GM12801 (cell line): ENCODE results near the gene ALG9.

Source experiments
- TF ChIP-seq, protein P1 (sequence below): IDR thresholded peaks from one replicate; pipeline ENCODE4 v1.5.1; 2011; ENCODE audit warnings: control low read depth; ENCODE audit not compliant: insufficient read length; ENCODE audit errors: extremely low read depth

Gene ALG9, protein sequence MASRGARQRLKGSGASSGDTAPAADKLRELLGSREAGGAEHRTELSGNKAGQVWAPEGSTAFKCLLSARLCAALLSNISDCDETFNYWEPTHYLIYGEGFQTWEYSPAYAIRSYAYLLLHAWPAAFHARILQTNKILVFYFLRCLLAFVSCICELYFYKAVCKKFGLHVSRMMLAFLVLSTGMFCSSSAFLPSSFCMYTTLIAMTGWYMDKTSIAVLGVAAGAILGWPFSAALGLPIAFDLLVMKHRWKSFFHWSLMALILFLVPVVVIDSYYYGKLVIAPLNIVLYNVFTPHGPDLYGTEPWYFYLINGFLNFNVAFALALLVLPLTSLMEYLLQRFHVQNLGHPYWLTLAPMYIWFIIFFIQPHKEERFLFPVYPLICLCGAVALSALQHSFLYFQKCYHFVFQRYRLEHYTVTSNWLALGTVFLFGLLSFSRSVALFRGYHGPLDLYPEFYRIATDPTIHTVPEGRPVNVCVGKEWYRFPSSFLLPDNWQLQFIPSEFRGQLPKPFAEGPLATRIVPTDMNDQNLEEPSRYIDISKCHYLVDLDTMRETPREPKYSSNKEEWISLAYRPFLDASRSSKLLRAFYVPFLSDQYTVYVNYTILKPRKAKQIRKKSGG

DNA sequence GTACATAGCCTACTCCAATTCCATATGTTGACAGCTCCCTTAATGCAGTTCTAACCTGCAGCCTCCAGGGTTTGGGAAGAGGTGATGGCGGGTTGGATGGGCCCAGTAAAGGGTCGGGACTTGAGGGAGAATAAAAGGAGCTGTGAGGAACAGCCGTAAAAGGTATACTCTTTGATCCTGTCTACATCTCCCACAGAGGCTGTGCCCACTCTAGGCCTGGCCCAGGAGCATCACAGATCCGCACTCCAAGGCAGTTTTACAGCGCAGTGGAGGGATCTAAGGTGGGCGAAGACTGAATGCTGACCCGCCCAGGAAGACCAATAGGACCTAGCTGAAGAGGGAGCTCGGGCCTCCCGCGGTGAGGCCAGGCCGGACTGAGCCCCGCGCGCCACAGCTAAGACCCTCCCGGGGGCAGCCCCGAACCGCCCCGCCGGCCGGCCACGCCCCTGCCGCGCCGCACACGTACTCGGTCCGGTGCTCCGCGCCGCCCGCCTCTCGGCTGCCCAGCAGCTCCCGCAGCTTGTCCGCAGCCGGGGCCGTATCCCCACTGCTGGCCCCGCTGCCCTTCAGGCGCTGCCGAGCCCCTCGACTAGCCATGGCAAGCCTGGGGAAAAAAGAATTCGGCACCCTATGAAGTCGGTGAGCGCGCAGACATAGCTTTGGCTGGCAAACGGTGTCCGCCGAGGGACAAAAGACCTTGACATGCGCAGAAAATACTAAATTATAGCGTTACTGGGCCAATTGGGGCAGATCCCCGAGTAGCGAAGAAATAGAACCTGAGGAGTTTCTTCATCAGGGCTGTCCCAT, at the start of gene ALG9:
ALG9 (minus strand) TSS at position 696 of the 807 bp plus-strand sequence; CDS start at position 597, 99 bp downstream.
- TF ChIP-seq, protein P1, sequence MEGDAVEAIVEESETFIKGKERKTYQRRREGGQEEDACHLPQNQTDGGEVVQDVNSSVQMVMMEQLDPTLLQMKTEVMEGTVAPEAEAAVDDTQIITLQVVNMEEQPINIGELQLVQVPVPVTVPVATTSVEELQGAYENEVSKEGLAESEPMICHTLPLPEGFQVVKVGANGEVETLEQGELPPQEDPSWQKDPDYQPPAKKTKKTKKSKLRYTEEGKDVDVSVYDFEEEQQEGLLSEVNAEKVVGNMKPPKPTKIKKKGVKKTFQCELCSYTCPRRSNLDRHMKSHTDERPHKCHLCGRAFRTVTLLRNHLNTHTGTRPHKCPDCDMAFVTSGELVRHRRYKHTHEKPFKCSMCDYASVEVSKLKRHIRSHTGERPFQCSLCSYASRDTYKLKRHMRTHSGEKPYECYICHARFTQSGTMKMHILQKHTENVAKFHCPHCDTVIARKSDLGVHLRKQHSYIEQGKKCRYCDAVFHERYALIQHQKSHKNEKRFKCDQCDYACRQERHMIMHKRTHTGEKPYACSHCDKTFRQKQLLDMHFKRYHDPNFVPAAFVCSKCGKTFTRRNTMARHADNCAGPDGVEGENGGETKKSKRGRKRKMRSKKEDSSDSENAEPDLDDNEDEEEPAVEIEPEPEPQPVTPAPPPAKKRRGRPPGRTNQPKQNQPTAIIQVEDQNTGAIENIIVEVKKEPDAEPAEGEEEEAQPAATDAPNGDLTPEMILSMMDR = no peak

DNA sequence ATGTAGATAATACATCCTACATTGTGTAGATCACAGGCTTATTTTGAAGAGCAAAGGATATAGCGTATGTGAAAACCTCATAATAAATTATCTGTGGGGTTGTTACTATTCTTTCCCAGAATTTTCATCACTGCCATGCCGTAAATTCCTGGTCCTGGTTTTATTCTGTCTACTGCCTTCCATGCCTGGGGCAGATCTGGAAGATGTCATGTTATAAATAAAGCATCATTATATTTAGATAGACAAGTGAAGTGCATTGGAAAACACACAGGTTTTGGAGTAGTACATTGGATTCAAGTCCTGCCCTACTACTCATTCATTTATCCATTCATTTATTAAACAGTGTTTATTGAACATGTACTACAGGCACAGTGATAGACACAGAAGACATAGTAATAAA, 49.5 kb upstream of the ALG9 start:
- TF ChIP-seq, protein P1 = no peak

DNA sequence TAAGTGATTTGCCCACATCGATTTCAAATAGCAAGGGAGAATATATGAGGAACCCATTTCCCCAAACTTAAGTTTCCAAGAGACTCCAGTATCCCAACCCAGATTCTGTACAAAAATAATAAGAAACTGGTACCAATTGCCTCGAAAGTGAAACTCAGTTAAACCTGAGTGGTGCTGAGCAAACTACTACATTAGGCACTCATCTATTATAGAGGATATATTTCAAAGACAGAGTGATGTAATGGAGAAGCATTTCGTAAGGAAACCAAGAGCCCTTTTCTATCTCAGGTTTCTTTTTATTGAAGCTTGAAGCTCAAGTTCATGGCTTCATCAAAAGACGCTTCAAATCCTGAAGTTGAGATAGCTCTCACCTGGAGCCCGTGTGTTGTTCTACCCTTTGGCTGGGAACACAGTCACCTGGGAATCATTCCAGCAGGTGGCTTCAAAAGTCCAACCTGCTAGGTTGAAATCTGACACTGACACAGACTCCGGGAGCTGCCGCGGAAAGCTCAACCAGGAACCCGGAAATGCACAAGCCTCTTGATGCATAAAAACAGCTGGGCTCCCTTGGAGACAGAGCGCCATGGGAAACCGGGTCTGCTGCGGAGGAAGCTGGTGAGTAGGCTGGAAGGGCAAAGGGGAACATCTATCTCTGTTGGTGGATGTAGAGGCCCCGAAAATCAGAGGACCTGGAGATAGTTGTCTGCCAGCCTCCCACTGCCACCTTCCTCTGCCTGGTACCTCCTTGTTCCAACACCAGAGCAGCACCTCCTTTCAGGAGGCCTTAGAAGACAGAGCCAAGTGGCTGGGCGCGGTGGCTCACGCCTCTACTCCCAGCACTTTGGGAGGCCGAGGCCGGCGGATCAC, 47.2 kb upstream of the ALG9 start, which contains the start of gene C11orf52:
C11orf52 (plus strand) TSS at position 524 of the 867 bp plus-strand sequence; CDS start at position 584, 60 bp downstream.
- TF ChIP-seq, protein P1 = no peak

DNA sequence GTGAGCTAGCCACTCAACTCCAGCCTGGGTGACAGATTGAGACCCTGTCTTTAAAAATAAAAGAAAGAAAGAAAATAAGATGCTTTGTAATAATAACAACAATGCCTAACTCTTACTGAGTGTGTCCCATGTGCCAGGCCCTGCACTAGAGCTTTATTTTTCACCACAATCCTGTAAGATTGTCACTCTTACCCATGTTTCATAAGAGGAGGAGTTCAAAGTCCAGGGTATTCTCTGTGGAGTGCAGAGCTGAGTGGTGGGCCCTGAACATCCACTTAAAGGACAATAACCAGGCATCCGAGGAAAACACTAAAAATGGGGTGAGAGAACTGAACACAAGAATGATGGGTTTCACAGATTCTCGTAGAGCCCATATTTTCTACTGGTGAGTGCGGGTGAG, 46.4 kb upstream of the ALG9 start:
- TF ChIP-seq, protein P1 = no peak

DNA sequence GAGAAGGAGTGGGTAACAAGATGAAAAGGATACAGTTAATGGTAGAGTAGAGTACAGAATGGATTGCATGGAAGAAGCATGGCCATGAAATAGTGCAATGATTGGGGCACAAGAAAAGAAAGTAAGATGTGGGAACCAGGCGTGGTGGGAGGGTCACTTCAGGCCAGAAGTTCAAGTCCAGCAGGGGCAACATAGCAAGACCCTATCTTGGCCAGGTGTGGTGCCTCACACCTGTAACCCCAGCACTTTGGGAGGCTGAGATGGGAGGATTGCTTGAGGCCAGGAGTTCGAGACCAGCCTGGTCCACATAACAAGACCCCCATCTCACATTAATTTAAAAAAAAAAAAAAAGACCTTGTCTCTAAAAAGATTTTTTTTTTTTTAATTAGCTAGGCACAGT, 45.9 kb upstream of the ALG9 start:
- TF ChIP-seq, protein P1 = no peak

DNA sequence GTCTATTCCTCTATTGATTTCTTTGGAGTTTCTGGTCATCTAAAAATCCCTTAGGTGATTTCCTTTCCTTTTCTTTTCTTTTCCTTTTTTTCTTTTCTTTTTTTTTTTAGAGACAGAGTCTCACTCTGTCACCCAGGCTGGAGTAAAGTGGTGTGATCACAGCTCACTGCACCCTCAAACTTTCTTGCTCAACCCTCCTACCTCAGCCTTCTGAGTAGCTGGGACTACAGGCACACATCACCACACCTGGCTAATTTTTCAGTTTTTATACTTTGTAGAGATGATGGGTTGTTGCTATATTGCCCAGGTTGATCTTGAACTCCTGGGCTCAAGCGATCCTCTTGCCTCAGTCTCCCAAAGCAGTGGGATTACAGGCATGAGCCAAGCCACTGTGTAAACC, 45.4 kb upstream of the ALG9 start:
- TF ChIP-seq, protein P1 = no peak
